Measurements from ENCODE around the gene KRT83.

- TF ChIP-seq GATA2 (CRISPR knock-in tag; IDR thresholded peaks at IDR 0.05) (no peak), CTCF (IDR thresholded peaks at IDR 0.05) (no peak), RCOR1 (IDR thresholded peaks at IDR 0.05; ENCODE audit: low read length) (no peak), TCF12 (IDR thresholded peaks at IDR 0.05) (no peak), FOXJ3 (CRISPR knock-in tag; IDR thresholded peaks at IDR 0.05) (no peak), NRF1 (IDR thresholded peaks at IDR 0.05; ENCODE audit: low read depth, low read length) (no peak), YY1 (IDR thresholded peaks at IDR 0.05; ENCODE audit: low read depth) (no peak), PBX3 (IDR thresholded peaks at IDR 0.05) (no peak), EZH2phosphoT487 (IDR thresholded peaks at IDR 0.05; ENCODE audit: borderline replicate concordance, low read depth) (no peak), MEF2A (IDR thresholded peaks at IDR 0.05; ENCODE audit: borderline replicate concordance, low read depth) (no peak), TAF1 (IDR thresholded peaks at IDR 0.05; ENCODE audit: borderline replicate concordance, low read depth, low read length) (no peak)
- TF ChIP-seq, protein P1, sequence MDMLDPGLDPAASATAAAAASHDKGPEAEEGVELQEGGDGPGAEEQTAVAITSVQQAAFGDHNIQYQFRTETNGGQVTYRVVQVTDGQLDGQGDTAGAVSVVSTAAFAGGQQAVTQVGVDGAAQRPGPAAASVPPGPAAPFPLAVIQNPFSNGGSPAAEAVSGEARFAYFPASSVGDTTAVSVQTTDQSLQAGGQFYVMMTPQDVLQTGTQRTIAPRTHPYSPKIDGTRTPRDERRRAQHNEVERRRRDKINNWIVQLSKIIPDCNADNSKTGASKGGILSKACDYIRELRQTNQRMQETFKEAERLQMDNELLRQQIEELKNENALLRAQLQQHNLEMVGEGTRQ (IDR thresholded peaks at IDR 0.05; ENCODE audit: borderline replicate concordance, low read depth, low read length): no peak
Measured at GRCh38 chr12:52360106-52360662, 39.0 kb upstream of the KRT83 start.

Measured in SK-N-SH (cell line).